Loucy (cell line): ENCODE results near the gene PRKAB1.

Source experiments
- H2AFZ ChIP-seq: fragments of 200-600 bp; sonication (generic); 2 replicates; pipeline ENCODE4 v1.6.0; 2016; ENCODE audit warnings: antibody characterized with exemption, mild to moderate bottlenecking, low read length, moderate library complexity
- H3F3A ChIP-seq: fragments of 200-600 bp; 2 replicates; pipeline ENCODE4 v1.6.0; 2016; ENCODE audit warnings: antibody characterized with exemption, low read depth, mild to moderate bottlenecking
- H3K27me3 ChIP-seq: fragments of 200-600 bp; sonication (generic); 2 replicates; pipeline ENCODE4 v1.6.1; 2014; ENCODE audit warnings: low read length, mild to moderate bottlenecking; ENCODE audit not compliant: insufficient read depth, poor library complexity, severe bottlenecking
- H3K36me3 ChIP-seq: fragments of 200-600 bp; sonication (generic); 2 replicates; pipeline ENCODE4 v1.6.1; 2016; ENCODE audit warnings: low read length; ENCODE audit not compliant: insufficient read depth
- H3K4me1 ChIP-seq: fragments of 200-600 bp; sonication (generic); 2 replicates; pipeline ENCODE4 v1.5.1; 2014; ENCODE audit warnings: low read length, mild to moderate bottlenecking; ENCODE audit not compliant: insufficient read depth, poor library complexity, severe bottlenecking
- H3K4me2 ChIP-seq: fragments of 200-600 bp; sonication (generic); 2 replicates; pipeline ENCODE4 v1.6.0; 2014; ENCODE audit warnings: antibody characterized with exemption, low read length, low read depth, mild to moderate bottlenecking; ENCODE audit not compliant: poor library complexity, severe bottlenecking
- H3K4me3 ChIP-seq: fragments of 200-600 bp; sonication (generic); 2 replicates; pipeline ENCODE4 v1.5.1; 2014; ENCODE audit warnings: low read length, mild to moderate bottlenecking, mixed read lengths; ENCODE audit not compliant: poor library complexity, severe bottlenecking
- H3K79me2 ChIP-seq: fragments of 200-600 bp; sonication (generic); 2 replicates; pipeline ENCODE4 v1.6.1; 2014; ENCODE audit warnings: low read length; ENCODE audit not compliant: insufficient read depth
- H3K9ac ChIP-seq: fragments of 200-600 bp; sonication (generic); 2 replicates; pipeline ENCODE4 v1.6.0; 2014; ENCODE audit warnings: mild to moderate bottlenecking, low read depth, low read length, moderate library complexity; ENCODE audit not compliant: poor library complexity, severe bottlenecking
- H3K9me2 ChIP-seq: fragments of 200-600 bp; sonication (generic); replicated peaks from 2 replicates; pipeline ENCODE4 v1.6.1; 2016; ENCODE audit warnings: low read depth, low read length, mixed read lengths
- H3K9me3 ChIP-seq: fragments of 200-600 bp; sonication (generic); 2 replicates; pipeline ENCODE4 v1.6.1; 2014; ENCODE audit warnings: mild to moderate bottlenecking, antibody characterized with exemption, low read length, low read depth; ENCODE audit not compliant: insufficient read depth
- H4K20me1 ChIP-seq: fragments of 200-600 bp; sonication (generic); 2 replicates; pipeline ENCODE4 v1.6.0; 2014; ENCODE audit warnings: antibody characterized with exemption, low read length, mild to moderate bottlenecking; ENCODE audit not compliant: insufficient read depth, poor library complexity, severe bottlenecking
- EZH2phosphoT487 ChIP-seq: fragments of 200-600 bp; IDR thresholded peaks from 2 replicates; pipeline ENCODE4 v1.6.1; 2018; ENCODE audit warnings: antibody characterized with exemption, mild to moderate bottlenecking, moderate library complexity, borderline replicate concordance
- TF ChIP-seq, protein P1 (sequence below): fragments of 200-600 bp; sonication (generic); conservative IDR thresholded peaks from 2 replicates; pipeline ENCODE4 v1.5.1; 2014; ENCODE audit warnings: mild to moderate bottlenecking, antibody characterized with exemption, low read length

PRKAB1 gene

DNA sequence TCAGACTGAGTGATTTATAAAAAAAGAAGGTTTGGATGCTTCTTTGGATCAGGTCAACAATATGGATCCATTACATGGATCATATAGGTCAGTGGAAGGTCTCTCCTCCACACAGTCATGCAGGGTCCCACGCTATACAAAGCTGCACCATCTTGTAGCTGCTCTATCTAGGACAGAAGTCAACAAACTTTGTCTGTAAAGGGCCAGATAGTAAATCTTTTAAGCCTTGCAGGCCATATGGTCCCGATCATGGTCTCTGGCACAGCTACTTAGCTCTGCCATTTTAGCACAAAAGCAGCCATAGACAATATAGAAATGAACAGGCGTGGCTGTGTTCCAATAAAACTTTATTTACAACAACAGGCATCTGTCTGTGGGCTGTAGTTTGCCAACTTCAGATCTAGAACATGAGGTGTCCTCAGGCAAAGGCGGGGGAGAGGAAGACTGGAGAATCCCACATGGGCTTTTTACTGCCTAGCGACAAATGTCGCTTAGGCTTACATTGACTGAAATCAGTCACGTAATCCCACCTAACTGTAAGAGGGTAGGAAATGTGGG, 37.6 kb upstream of the PRKAB1 start:
- Histone ChIP-seq H3K4me3 (no peak overlapping the region), H3F3A (no peaks in the 10 kb centered on the region), H3K27me3 (no peaks in the 10 kb centered on the region), H3K79me2 (no peaks in the 10 kb centered on the region), H4K20me1 (no peaks in the 10 kb centered on the region), H3K9me3 (no peaks in the 10 kb centered on the region), H3K9me2 (no peaks in the 10 kb centered on the region), H3K4me1 (no peaks in the 10 kb centered on the region), H2AFZ (no peak overlapping the region), H3K4me2 (no peak overlapping the region), H3K36me3 (no peaks in the 10 kb centered on the region), H3K9ac (no peak overlapping the region)
- no peak for TF ChIP-seq EZH2phosphoT487
- TF ChIP-seq, protein P1, sequence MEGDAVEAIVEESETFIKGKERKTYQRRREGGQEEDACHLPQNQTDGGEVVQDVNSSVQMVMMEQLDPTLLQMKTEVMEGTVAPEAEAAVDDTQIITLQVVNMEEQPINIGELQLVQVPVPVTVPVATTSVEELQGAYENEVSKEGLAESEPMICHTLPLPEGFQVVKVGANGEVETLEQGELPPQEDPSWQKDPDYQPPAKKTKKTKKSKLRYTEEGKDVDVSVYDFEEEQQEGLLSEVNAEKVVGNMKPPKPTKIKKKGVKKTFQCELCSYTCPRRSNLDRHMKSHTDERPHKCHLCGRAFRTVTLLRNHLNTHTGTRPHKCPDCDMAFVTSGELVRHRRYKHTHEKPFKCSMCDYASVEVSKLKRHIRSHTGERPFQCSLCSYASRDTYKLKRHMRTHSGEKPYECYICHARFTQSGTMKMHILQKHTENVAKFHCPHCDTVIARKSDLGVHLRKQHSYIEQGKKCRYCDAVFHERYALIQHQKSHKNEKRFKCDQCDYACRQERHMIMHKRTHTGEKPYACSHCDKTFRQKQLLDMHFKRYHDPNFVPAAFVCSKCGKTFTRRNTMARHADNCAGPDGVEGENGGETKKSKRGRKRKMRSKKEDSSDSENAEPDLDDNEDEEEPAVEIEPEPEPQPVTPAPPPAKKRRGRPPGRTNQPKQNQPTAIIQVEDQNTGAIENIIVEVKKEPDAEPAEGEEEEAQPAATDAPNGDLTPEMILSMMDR = no peak

DNA sequence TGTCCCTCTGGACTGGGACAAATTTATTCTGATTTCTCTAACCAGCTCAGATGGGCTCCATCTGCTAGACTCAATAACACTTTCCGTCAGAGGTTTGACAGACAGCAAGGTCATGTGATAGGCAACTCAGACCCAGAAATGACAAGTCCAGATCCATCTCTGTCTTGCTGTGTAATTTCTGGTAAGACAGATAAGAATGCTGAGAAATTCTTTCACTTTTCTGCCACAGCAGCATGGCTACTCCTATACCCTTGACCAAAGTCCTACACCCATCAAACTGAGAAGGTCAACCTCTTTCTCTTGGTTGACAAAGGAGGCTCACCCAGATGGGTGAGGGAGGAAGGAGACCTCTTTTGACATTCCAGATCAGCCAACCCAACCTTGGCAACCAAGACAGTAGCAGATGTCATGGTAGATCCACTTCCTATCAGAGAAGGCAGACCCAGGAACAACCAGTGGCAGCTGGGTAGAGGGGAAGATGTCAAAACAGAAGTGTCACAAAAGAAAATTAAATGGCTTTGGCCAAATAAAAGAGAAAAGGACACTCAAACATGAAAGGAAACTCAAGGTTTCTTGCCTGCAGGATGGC, 36.9 kb upstream of the PRKAB1 start:
- H3K9me2 ChIP-seq = no peaks in the 10 kb centered on the region
- H3K4me2 ChIP-seq = no peak overlapping the region
- no peaks in the 10 kb centered on the region for H3K36me3 ChIP-seq
- H3K9ac ChIP-seq = no peak overlapping the region
- no peak for TF ChIP-seq EZH2phosphoT487
- TF ChIP-seq, protein P1 = no peak
- no peak overlapping the region for H2AFZ ChIP-seq
- H3K79me2 ChIP-seq = no peaks in the 10 kb centered on the region
- no peaks in the 10 kb centered on the region for H3F3A ChIP-seq
- no peaks in the 10 kb centered on the region for H3K4me1 ChIP-seq
- H3K9me3 ChIP-seq = no peaks in the 10 kb centered on the region
- H3K4me3 ChIP-seq = no peak overlapping the region
- H4K20me1 ChIP-seq = no peaks in the 10 kb centered on the region
- H3K27me3 ChIP-seq = no peaks in the 10 kb centered on the region

DNA sequence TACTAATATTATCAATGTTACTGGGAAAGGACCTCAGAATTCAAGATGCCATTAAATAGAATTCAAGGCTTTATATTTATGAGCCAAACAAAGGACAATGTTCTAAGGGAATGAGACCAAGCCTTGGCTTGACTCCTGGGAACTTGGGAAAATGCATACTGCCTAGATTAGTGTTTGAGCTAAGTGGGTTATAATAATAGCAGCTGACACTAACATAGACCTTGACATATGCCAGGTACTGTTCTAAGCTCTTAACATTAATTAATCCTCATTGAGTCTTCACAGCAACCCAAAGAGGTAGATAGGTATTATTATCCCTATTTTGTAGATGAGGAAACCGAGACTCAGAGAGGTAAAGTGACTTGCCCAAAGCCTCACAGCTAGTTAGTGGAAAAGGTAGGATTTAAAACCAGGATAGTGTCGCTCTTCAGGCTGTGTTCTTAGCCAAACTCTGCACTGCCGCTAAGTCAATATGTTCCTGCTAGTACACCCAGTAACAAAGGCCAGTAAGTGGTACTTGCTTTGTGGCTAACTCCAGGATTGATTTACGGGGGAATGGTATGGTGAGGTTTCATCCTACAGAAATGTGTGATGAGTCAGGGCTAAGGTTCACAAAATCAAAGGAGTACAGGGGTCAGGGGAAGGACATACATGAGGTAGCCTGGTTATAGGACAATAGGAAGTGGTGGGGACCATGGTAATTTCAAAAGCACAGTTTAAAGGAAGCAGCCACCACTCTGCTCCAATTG, 35.8 kb upstream of the PRKAB1 start:
- no peaks in the 10 kb centered on the region for H3K36me3 ChIP-seq
- no peak overlapping the region for H3K4me2 ChIP-seq
- no peaks in the 10 kb centered on the region for H3K79me2 ChIP-seq
- no peaks in the 10 kb centered on the region for H3K4me1 ChIP-seq
- no peak overlapping the region for H3K4me3 ChIP-seq
- no peak overlapping the region for H3K9ac ChIP-seq
- no peaks in the 10 kb centered on the region for H3K9me2 ChIP-seq
- no peaks in the 10 kb centered on the region for H3K27me3 ChIP-seq
- H3F3A ChIP-seq = no peaks in the 10 kb centered on the region
- no peak overlapping the region for H2AFZ ChIP-seq
- no peak for TF ChIP-seq EZH2phosphoT487
- TF ChIP-seq, protein P1 = no peak
- no peaks in the 10 kb centered on the region for H4K20me1 ChIP-seq
- H3K9me3 ChIP-seq = no peaks in the 10 kb centered on the region
